ENCODE results near the gene CPEB4. TPM values are rescaled to one million over a fixed set of nuclear protein-coding genes. Genes with fewer than 3 reads are reported as not detected.

Gene CPEB4
- total RNA-seq, 4 donors from 2014 or later, result 7.2 to 24.1 (median 18.9) TPM

DNA sequence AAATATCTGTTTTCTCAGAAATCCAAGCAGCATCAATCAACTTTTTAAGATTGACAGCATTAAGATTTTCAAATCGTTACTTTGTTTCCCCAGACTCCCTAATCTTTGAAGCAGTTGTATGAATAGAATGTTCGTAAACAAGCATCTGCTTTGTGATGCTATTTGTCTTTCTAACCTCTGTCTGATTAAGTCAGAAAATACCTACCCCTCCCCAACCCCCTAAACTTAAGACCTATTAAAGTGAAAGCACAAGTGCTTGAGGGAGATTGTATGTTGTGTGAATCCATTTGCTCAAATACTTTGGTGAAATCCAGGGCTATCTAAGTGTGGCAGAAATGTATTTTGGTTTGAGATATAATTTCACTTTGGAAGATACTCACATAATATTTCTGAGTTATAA is 53.0 kb downstream of the CPEB4 start:
- Histone ChIP-seq H3K4me1 (no peaks in the 10 kb centered on the region), H3K27me3 (no peaks in the 10 kb centered on the region), H3K4me3 (no peak overlapping the region), H3K9me3 (no peaks in the 10 kb centered on the region), H3K27ac (no peak overlapping the region), H3K36me3 (no peaks in the 10 kb centered on the region)
- intact Hi-C loops (cut with DNase I; ENCODE audit: low total_unique reads), result no loop called here
- no peak for TF ChIP-seq POLR2A (IDR thresholded peaks at IDR 0.05)
- DNase-seq, result no peak

GRCh38 chr5:173941758-173942401 is 53.7 kb downstream of the CPEB4 start:
- no peak for DNase-seq
- no peak for TF ChIP-seq POLR2A (IDR thresholded peaks at IDR 0.05)
- H3K27me3 ChIP-seq, result no peaks in the 10 kb centered on the region
- intact Hi-C loops (cut with DNase I; ENCODE audit: low total_unique reads), result no loop called here
- H3K27ac ChIP-seq, result no peak overlapping the region
- no peaks in the 10 kb centered on the region for H3K36me3 ChIP-seq
- no peaks in the 10 kb centered on the region for H3K9me3 ChIP-seq
- no peaks in the 10 kb centered on the region for H3K4me1 ChIP-seq
- H3K4me3 ChIP-seq, result no peak overlapping the region

GRCh38 chr5:173944511-173944910 is 56.4 kb downstream of the CPEB4 start:
- H3K36me3 ChIP-seq, result no peaks in the 10 kb centered on the region
- H3K9me3 ChIP-seq, result no peaks in the 10 kb centered on the region
- no peak for TF ChIP-seq CTCF (IDR thresholded peaks at IDR 0.05)
- no peak for TF ChIP-seq POLR2A (IDR thresholded peaks at IDR 0.05)
- no peaks in the 10 kb centered on the region for H3K4me1 ChIP-seq
- no peak for DNase-seq
- no peak overlapping the region for H3K4me3 ChIP-seq
- intact Hi-C loops (cut with DNase I; ENCODE audit: low total_unique reads), result no loop called here
- H3K27me3 ChIP-seq, result no peaks in the 10 kb centered on the region
- no peak overlapping the region for H3K27ac ChIP-seq

GRCh38 chr5:173945160-173945559 is 57.0 kb downstream of the CPEB4 start:
- no peaks in the 10 kb centered on the region for H3K36me3 ChIP-seq

DNA sequence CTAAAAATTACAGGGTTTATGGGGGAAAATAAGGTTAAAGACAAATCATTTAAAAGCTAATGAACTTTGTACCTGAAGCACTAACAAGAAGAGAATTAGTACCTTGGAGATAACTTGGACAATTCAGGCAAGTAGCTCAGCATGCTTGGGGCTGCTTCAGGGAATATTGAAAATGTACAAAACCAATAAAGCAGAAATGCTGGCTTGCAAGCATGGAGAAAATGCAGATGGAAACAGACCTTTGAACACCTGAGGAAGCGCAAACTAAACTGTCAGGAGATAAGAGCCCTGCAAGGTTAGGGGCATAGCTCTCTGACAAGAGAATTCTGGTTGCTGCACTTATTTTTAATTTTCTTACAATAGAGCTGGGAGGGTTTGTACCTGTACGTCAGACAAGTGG is 58.2 kb downstream of the CPEB4 start:
- DNase-seq, result no peak
- intact Hi-C loops (cut with DNase I; ENCODE audit: low total_unique reads), result no loop called here
- Histone ChIP-seq H3K4me1 (no peaks in the 10 kb centered on the region), H3K27me3 (no peaks in the 10 kb centered on the region), H3K27ac (no peak overlapping the region), H3K36me3 (no peaks in the 10 kb centered on the region), H3K9me3 (no peaks in the 10 kb centered on the region), H3K4me3 (no peak overlapping the region)
- no peak for TF ChIP-seq CTCF (IDR thresholded peaks at IDR 0.05)

More at GRCh38 chr5:173945160-173945559, 57.0 kb downstream of the CPEB4 start:
- Histone ChIP-seq H3K27me3 (no peaks in the 10 kb centered on the region), H3K9me3 (no peaks in the 10 kb centered on the region), H3K4me3 (no peak overlapping the region), H3K4me1 (no peaks in the 10 kb centered on the region), H3K27ac (no peak overlapping the region)
- DNase-seq, result no peak
- intact Hi-C loops (cut with DNase I; ENCODE audit: low total_unique reads), result no loop called here
- no peak for TF ChIP-seq POLR2A (IDR thresholded peaks at IDR 0.05)
- TF ChIP-seq CTCF (IDR thresholded peaks at IDR 0.05), result no peak

- H3K9me3 ChIP-seq, result no peaks in the 10 kb centered on the region
- no peaks in the 10 kb centered on the region for H3K4me1 ChIP-seq
- no peaks in the 10 kb centered on the region for H3K27me3 ChIP-seq
- H3K27ac ChIP-seq, result no peak overlapping the region
- H3K36me3 ChIP-seq, result no peaks in the 10 kb centered on the region
- intact Hi-C loops (cut with DNase I; ENCODE audit: low total_unique reads), result no loop called here
- TF ChIP-seq CTCF (IDR thresholded peaks at IDR 0.05) (no peak), POLR2A (IDR thresholded peaks at IDR 0.05) (no peak)
- DNase-seq, result no peak
- no peak overlapping the region for H3K4me3 ChIP-seq
Measured at GRCh38 chr5:173950829-173951228, 62.7 kb downstream of the CPEB4 start.

Data from uterus (tissue), 4 donors.